ENCODE measurements around the gene LIPN.
"Not testable (repeated sequence)": the region's sequence is repeated elsewhere in the genome, so short reads cannot be mapped to it uniquely, and the experiment has no call there.

Gene LIPN

DNA sequence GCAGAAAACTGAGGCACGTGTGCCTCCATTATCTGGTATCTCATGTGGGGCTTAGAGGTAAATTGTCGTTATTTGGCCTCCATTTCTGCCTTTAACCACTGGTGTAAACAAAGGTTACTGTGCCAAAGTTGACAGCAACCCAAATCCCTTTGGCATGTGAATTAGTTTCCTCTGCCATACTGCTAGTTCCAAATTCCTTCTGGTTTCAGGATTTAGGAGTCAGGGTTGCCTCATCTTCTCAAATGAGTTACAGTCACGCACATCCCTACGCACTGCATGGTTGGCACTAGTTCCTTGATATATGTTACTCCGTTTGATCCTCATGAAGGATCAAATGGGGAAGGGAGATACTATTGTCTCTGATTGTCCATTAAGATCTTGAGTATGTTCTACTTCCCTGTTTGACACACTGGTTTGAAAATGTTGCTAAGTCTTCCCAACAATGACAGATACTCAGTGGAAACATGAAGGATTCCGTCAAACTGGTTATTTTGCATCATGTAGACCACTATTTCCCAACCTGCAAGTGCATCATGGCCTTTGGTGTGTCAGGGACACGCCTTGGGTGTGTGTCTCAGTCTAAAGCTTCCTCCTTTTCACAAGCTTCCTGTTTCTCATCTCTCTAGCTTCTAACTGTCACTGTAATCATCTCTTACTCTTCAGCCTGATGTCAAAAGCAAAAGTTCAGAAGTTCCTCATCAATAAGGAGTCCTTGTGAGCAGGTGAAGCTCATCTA lies at the start of gene LIPN:
TSS of gene LIPN (plus strand) at position 655 of the 736 bp plus-strand sequence. CDS start 1,386 bp downstream, outside the sequence.
- DNase-seq: no peak

- no peak for DNase-seq
Observed at GRCh38 chr10:88715517-88715916, 44.3 kb upstream of the LIPN start.

- DNase-seq: no peak
Observed at GRCh38 chr10:88721392-88721791, 38.4 kb upstream of the LIPN start.

GRCh38 chr10:88725798-88726197 lies 34.0 kb upstream of the LIPN start:
- peak in 2 of 3 experiments; percentile 2 to 26 for DNase-seq

- no peak for DNase-seq
Observed at GRCh38 chr10:88728107-88728763, 31.6 kb upstream of the LIPN start.

DNA sequence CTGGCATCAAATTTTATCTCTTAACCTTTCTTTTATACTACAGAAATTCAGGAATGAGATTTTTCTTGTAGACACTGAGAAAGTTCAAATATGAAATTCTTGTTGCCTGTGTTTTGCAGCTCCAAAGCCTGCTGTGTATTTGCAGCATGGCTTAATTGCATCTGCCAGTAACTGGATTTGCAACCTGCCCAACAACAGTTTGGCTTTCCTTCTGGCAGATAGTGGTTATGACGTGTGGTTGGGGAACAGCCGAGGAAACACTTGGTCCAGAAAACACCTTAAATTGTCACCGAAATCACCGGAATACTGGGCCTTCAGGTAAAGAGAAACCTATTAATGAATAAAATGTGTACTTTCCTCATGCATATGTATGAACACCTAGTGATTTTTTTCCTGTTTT lies 29.0 kb upstream of the LIPN start:
- DNase-seq: no peak

DNA sequence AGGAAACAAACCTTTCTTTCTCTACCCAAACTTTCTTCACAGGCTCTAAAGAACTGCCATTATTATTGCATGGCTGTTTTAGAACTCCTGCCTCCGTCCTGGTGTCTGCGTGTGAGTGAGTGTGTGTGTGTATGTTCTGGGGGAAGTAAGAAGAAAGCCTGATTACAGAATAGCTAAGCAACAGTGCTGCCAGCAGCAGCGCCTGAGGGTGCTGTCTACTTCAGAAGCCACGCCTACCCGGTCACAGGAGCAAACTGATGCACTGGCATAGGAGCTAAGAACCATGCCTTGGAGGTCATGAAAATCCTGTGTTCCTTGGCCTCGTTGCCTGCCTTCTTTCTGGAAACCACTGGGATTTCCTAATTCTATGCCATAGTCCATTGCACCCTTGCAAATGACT lies 28.5 kb upstream of the LIPN start:
- peak in 2 of 3 experiments; percentile 3 to 39 for DNase-seq

- DNase-seq: no peak
Observed at GRCh38 chr10:88733215-88733614, 26.6 kb upstream of the LIPN start.

- no peak for DNase-seq
Observed at GRCh38 chr10:88735661-88736060, 24.2 kb upstream of the LIPN start.

DNA sequence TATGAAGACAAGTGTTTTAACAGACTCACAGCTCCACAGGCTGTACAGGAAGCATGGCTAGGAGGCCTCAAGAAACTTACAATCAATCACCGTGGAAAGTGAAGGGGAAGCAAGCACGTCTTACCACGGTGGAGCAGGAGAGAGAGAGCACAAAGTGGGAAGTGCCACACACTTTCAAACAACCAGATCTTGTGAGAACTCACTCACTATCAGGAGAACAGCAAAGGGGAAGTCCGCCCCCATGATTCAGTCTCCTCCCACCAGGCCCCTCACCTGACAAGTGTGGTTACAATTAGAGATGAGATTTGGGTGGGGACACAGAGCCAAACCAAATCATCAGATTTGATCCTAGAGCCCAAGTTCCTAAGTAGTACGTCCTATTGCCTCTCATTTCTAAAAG lies 17.9 kb upstream of the LIPN start:
- DNase-seq: not testable (repeated sequence)

DNA sequence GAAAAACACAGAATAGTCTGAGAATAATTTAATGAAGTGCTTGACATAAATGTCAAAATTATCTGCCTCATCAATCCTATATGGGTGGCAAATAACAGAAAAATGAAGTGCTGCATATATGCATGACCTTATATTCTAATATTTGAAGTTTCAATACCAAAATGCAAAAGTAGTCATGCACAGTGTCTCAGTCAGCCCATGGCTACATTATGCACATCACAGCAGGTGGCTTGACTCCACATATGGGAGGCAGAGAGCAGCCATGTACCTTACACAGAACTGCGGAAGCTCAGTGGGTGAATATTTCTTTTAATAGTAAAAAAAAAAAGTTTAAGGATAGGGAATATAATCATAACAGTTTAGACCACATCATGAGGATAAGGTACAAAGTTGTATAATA lies 17.4 kb upstream of the LIPN start:
- DNase-seq: no peak

DNA sequence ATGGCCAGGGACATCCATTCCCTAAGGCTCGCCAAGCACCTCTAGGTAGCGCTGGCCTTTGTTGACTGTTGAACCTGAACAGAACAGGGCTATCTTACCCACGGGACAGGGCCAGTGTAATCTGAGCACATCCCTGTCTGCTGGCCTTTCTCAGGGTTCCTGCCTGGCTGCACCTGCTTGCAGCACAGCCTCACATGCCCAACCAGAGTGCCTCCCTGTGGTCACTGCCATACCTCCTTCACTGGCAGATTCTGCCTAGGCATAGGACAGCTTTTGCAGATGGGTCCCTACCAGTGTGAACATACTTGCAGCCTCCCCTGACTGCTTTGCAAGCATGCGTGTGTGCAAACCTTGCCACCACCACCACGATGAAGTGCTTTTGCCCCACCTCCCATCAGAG lies 15.8 kb upstream of the LIPN start:
- peak in 1 of 3 experiments; percentile 13 for DNase-seq

GRCh38 chr10:88745633-88746032 lies 14.2 kb upstream of the LIPN start:
- DNase-seq: no peak

GRCh38 chr10:88754287-88754686 lies 5.5 kb upstream of the LIPN start:
- DNase-seq: no peak

GRCh38 chr10:88755753-88756152 lies 4.1 kb upstream of the LIPN start:
- DNase-seq: no peak

GRCh38 chr10:88756660-88757059 lies 3.2 kb upstream of the LIPN start:
- no peak for DNase-seq

- DNase-seq: no peak
Observed at GRCh38 chr10:88762906-88763305, 3.1 kb downstream of the LIPN start.

GRCh38 chr10:88763441-88763840 lies 3.6 kb downstream of the LIPN start:
- peak in 1 of 3 experiments; percentile 4 for DNase-seq

- no peak for DNase-seq
Observed at GRCh38 chr10:88764110-88764509, 4.3 kb downstream of the LIPN start.

- DNase-seq: no peak
Observed at GRCh38 chr10:88765816-88766215, 6.0 kb downstream of the LIPN start.

DNA sequence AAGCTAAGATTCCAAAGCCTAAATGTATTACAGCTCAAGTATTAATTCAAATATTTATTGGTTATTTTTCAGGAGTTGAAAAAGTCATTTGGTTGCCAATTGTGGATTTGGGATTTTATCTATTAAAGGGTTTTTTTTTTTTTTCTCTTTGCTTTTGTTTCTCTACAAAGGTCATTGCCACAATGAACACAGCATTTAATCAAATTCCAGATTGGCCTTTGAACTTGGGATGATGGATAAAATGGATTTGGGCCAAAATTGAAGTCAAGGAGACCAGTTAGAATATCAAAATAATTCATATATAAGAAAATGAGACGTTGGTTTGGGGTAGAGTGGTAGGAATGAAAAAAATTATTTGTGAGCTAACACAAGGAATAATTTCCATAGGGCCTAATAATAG lies 9.6 kb downstream of the LIPN start:
- DNase-seq: no peak

DNA sequence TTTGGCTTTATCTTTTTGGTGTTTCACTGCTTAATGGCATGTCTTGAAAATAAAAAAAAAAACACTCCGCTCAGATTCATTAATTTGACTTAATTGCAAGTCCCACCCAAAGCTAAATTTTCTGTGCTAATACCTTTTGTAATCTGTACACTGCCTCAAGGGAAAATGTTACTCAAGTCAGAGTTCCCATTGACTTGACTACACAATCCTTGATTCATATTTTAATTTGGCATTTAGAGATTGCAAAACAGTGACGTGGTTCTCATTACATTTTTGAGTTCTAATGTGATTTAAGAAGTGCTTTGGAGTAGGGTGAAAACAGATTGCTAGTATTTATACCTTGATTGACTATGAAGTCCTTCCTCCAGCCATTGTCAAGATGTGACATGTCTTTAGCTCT lies 21.4 kb downstream of the LIPN start:
- DNase-seq: no peak

DNA sequence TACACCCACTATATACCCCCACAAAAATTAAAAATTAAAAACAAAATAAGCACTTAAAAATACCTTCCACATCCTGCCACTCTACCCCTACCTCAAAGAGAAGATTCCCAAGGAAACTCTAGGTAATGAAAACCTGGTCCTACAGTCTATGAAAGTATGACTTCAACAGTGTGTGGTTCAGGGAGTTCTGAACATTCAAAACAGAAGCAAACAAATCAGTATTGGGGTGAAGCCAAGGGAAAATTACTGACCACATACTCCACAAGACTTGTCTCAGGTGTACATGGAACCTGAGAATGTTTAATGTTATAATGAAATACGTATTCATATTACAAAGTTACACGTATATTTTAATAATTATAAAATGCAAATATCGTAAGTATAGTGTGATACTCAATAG lies 22.4 kb downstream of the LIPN start:
- DNase-seq: no peak

- no peak for DNase-seq
Observed at GRCh38 chr10:88783724-88784123, 23.9 kb downstream of the LIPN start.

All from NCI-H1417 (cell line).